ENCODE measurements around the gene VPS13D. TPM values are rescaled to one million over a fixed set of nuclear protein-coding genes. Genes with fewer than 3 reads are reported as not detected.

VPS13D gene
- polyA plus RNA-seq, 1 donor, result 17.2 TPM

GRCh38 chr1:12404918-12405317 is 175.1 kb downstream of the VPS13D start:
- no peak for DNase-seq (ENCODE audit: low read depth)

- no peak for DNase-seq (ENCODE audit: low read depth)
Observed at GRCh38 chr1:12405325-12406210, 175.7 kb downstream of the VPS13D start.

DNA sequence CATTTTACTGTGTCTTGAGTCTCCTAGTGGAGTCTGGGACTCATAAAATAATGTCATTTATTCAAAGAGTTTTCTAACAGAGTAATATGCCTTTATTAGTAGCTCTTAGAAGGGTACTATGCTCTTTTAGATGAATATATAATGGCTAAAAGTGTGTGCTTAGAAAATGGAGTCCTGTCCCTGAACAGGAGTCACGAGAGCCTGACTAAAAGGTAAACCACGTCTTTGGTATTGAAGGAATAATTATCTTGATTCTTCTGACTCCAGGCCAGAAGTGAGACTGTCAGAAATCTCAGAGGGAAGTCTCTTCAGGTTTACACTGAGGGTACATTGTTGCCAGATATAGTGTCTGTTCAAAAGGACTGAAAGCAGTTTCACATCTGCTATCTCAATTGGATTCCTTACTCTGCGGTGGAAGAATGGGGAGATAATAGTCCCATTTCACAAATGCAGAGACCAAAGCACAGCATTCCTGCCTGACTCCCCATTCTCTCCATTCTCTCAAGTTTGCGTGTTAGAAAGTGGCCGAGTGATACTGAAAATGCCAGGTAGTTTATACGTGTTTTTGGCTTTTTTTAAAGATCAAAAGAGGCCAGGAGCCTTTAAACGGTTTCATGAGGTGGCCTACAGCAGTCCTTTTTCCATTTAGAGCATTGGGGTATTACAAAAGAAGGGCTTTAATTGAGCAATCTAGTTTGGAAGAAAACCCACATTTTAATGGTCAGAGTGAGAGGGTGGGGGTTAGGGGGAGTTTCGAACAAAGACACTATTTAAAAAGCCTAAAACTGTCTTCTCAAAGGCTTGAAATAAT is 176.6 kb downstream of the VPS13D start:
- DNase-seq (ENCODE audit: low read depth), result no peak

- DNase-seq (ENCODE audit: low read depth), result no peak
Observed at GRCh38 chr1:12407050-12407961, 177.5 kb downstream of the VPS13D start.

DNA sequence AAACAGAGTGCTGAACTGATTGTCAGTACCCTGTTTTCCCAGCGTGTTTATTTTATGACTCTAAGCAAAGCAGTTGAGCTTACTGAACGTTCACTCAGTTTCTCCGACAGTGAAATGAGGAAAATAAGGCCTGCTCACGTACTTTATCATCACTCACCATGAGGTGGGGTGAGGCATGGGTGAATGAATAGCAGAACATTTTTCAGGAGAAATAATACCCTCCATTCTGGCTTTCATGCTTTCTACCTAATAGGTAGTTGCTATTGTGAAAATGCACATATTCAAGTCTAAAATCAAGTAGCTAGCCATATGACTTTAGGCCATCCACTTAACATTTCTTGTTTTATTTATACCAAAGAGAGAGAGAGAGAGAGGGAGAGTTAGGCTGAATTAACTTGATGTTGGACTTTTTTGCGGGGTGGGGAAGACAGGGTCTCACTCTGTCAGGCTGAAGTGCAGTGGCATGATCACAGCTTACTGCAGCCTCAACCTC is 178.2 kb downstream of the VPS13D start:
- no peak for DNase-seq (ENCODE audit: low read depth)

DNA sequence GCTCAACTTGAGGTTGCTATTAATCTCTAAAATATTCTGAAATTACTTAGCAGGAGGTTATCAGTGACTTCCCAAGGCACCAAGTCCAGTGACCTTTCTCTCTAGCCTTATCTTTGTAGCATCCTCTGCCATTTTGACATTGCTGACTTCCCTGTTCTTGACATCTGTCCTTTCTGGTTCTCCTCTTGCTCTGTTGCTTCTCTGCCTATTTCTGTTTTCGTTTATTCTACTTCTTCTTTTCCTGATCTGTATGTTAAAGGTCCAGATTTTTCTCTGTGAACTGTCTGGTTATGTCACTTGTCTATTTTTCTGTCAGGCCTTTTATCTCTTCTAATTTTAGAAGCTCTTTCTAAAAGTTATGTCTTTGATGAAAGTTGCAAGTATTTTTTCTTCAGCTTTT is 178.8 kb downstream of the VPS13D start:
- DNase-seq (ENCODE audit: low read depth), result no peak

GRCh38 chr1:12409681-12410080 is 179.9 kb downstream of the VPS13D start:
- no peak for DNase-seq (ENCODE audit: low read depth)

- DNase-seq (ENCODE audit: low read depth), result no peak
Observed at GRCh38 chr1:12410351-12410750, 180.5 kb downstream of the VPS13D start.

DNA sequence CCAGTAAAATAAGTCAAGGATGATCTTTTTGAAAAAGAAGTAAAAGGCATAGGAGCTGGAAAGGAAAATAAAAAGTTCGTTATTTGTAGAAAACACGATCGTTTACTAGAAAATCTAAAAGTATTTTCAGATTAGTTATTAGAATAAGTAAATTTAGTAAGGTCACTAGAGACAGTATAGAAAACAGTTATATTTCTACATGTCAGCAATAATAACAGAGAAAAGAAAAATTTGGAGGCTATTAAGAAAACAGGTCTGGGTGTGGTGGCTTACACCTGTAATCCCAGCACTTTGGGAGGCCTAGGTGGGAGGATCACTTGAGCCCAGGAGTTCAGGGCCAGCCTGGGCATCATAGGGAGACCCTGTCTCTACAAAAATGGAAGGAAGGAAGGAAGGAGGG is 181.3 kb downstream of the VPS13D start:
- DNase-seq (ENCODE audit: low read depth), result no peak

DNA sequence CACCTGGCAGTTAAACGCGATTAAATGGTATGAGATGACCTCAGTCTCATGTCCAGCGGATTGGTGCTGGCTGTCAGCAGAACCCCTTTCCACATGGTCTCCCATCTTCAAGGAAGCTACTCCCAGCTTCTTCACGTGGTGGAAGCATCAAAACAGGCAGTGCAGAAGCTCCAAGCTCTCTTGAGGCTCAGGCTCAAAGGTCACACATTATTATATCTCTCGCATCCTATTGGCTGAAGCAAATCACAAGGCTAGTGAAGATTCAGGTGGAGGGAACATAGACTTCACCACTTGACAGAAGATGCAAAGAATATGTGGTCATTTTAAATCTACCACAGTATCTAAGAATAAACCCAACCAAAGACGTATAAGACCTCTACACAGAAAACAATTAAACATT is 181.9 kb downstream of the VPS13D start:
- no peak for DNase-seq (ENCODE audit: low read depth)

DNA sequence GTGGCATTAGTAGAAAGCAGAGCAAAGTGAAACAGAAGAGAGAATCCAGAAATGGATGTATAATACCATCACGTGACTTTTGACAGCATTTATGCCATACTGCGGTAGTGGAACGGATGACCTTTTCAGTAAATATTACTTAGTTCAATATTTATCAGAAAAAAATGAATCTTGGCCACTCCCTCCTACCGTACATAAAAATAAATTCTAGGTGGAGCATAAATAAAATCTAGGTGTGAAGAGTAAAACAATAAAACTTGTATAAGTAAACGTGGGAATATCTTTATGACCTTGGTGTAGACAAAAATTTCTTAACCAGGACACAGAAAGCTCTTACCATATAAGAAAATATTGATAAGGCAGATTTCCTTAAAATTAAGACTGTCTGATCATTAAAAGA is 182.6 kb downstream of the VPS13D start:
- DNase-seq (ENCODE audit: low read depth), result no peak

GRCh38 chr1:12413664-12414410 is 184.0 kb downstream of the VPS13D start:
- no peak for DNase-seq (ENCODE audit: low read depth)

- DNase-seq (ENCODE audit: low read depth), result no peak
Observed at GRCh38 chr1:12414444-12415018, 184.7 kb downstream of the VPS13D start.

- no peak for DNase-seq (ENCODE audit: low read depth)
Observed at GRCh38 chr1:12415038-12415466, 185.2 kb downstream of the VPS13D start.

DNA sequence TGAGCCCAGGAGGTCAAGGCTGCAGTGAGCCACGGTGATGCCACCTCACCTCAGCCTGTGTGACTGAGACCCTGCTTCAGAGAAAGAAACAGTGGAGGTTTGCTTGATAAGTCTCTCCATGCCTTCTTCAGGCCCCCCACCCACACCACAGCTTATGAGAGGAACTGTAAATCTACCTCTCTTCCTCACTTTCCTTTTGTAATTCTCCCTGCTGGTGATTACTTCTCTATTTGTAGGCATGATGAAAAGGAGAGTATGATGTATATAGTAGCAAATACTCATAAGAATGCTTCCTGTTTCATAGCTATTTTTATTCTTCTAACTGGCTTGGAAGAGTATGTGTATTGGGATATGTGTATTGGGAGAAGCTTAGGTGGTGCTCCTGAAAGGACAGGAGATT is 186.3 kb downstream of the VPS13D start:
- no peak for DNase-seq (ENCODE audit: low read depth)

DNA sequence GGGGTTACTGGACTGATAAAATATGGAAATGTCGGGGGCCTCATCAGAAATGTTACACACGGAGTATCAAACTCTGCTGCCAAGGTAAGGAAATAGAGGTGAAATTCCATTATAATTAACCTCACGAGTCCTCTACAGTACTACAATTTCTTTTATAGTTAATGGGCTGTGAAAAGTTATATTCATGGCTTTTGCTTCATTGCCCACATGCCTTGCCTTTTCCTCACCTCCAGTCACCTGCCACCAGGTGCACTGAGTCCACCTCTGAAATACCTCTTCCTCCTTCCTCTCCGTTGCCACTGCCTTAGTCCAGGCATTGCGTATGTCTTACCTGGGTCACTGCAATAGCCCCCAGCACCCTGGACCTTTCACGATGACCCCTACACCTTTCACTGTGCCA is 186.9 kb downstream of the VPS13D start:
- DNase-seq (ENCODE audit: low read depth), result no peak

DNA sequence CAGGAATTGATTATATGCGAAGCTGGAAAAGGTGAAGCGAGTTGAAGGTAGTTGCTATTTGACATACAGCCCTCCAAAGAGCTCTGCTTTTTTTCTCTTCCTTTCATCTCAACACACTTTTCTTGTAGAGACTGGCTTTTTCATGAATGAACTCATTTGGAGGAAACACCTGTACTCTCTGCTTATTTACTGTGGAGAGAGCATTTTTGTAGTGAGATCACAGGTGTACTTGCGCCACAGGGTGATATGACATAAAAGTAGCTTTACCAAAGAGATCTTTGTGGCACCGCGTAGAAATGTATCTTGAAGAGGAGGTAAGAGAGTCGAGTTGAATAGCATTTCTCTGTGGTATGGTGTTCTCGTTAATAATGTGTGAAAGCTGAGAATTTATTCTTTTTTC is 187.6 kb downstream of the VPS13D start:
- DNase-seq (ENCODE audit: low read depth), result no peak

DNA sequence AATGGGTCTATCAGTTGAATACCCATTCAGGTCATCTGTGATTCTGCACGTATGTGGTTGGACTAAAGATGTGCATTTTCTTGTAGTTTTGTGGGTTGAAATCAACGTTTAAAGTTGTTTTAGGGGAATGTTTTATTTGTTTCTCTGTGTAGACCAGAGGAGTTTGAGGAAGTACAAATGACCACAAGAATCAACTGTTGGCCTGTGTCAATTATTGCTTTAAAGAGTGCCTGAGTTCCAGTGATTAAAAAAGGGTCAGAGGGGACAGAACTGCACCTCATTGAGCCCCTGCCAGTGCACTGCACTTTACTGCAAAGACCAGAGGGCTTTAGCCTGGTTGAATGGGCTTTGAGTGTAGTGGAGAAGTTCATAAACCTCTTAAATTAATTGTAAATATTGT is 190.3 kb downstream of the VPS13D start:
- no peak for DNase-seq (ENCODE audit: low read depth)

- no peak for DNase-seq (ENCODE audit: low read depth)
Observed at GRCh38 chr1:12422488-12422887, 192.7 kb downstream of the VPS13D start.

GRCh38 chr1:12424087-12424529 is 194.3 kb downstream of the VPS13D start:
- DNase-seq (ENCODE audit: low read depth), result no peak

All from forelimb muscle (tissue), 1 donor.